HG02938 (cell line): ENCODE measurements around the gene CD46.

Source experiments
- ATAC-seq: cut with Tn5 transposase; IDR thresholded peaks from one replicate; pipeline ENCODE4 v1.9.1; 2021; ENCODE audit warnings: mild to moderate bottlenecking, moderate library complexity; ENCODE audit not compliant: unreplicated experiment

Gene CD46

GRCh38 chr1:207826557-207827487, 75.0 kb downstream of the CD46 start:
- no peak for ATAC-seq

- no peak for ATAC-seq
Measured at GRCh38 chr1:207827488-207827830, 75.6 kb downstream of the CD46 start.

- no peak for ATAC-seq
Measured at GRCh38 chr1:207828046-207828445, 76.2 kb downstream of the CD46 start.

- ATAC-seq: no peak
Measured at GRCh38 chr1:207828485-207829158, 76.8 kb downstream of the CD46 start.

- ATAC-seq: no peak
Measured at GRCh38 chr1:207829576-207829975, 77.7 kb downstream of the CD46 start.

GRCh38 chr1:207830788-207831187, 78.9 kb downstream of the CD46 start:
- ATAC-seq: no peak

- peak; percentile 90 for ATAC-seq
Measured at GRCh38 chr1:207831517-207832327, 79.9 kb downstream of the CD46 start.

- ATAC-seq: no peak
Measured at GRCh38 chr1:207832796-207833195, 80.9 kb downstream of the CD46 start.

- ATAC-seq: no peak
Measured at GRCh38 chr1:207833381-207833780, 81.5 kb downstream of the CD46 start.

GRCh38 chr1:207833956-207834660, 82.3 kb downstream of the CD46 start:
- ATAC-seq: no peak

- no peak for ATAC-seq
Measured at GRCh38 chr1:207835958-207836357, 84.1 kb downstream of the CD46 start.

- ATAC-seq: no peak
Measured at GRCh38 chr1:207836591-207837347, 84.9 kb downstream of the CD46 start.

- ATAC-seq: no peak
Measured at GRCh38 chr1:207837673-207838072, 85.8 kb downstream of the CD46 start.

GRCh38 chr1:207838156-207839082, 86.6 kb downstream of the CD46 start:
- ATAC-seq: no peak

- ATAC-seq: no peak
Measured at GRCh38 chr1:207839083-207839413, 87.2 kb downstream of the CD46 start.

GRCh38 chr1:207840380-207840779, 88.5 kb downstream of the CD46 start:
- no peak for ATAC-seq

- ATAC-seq: no peak
Measured at GRCh38 chr1:207841293-207841692, 89.4 kb downstream of the CD46 start.

GRCh38 chr1:207841901-207842300, 90.0 kb downstream of the CD46 start:
- ATAC-seq: no peak

- no peak for ATAC-seq
Measured at GRCh38 chr1:207842506-207842905, 90.7 kb downstream of the CD46 start.
